Fibroblast of skin of abdomen (primary cell): ENCODE results near the gene ELMO1.

ENCODE experiments used
- DNase-seq: peaks from one replicate; pipeline ENCODE4 v3.0.0-alpha.2; 2013

The ELMO1 gene

GRCh38 chr7:37430171-37430570 lies 18.5 kb downstream of the ELMO1 start:
- no peak for DNase-seq

DNA sequence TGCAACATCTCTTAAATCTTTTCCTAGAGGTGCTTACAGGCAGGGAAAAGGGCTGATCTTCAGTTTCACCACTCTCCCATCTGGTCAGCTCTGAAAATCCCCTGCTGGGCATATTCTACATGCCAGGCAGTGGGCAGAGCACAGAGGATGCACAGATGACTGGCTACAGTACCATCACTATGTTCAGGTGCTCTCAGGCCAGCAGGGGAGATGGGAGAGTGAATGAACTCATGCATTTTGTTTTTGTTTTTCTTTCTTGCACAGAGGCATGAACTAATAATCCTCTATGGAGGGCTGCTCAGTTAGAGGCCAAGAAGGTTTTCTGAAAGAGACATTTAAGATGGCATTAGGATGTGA lies 19.3 kb downstream of the ELMO1 start:
- DNase-seq: no peak

- no peak for DNase-seq
These were observed 19.8 kb downstream of the ELMO1 start for GRCh38 chr7:37428681-37429434.

DNA sequence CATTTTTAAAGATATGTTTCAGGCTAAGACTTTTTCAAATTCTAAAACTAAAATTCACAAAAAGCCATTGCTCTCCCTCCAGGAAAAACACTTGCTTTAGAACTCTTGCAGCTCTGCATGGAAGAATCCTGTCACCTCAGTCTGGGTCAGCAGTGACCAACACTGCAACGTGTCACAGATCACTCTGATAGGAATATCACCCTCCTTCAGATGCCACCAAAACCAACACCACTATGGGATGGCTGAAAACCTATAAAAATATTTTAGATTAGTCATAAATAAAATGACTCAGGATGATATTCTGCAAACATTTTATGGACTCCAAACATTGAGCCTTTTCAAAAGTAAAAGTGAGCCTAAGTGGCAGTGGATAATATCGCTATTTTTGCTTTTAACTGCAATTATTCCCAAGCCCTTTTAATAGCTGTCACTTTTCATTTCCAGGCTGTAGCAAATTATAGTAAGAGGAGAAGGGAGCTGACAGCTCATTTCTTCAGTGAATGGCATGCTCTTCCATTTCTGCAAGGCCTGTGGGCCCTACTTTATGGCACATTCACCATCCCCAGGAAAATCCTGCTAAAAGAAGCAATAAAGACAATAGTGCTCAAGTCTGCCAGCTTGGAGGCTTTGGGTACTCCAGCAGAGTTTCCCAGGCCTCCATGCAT lies 21.3 kb downstream of the ELMO1 start:
- no peak for DNase-seq

DNA sequence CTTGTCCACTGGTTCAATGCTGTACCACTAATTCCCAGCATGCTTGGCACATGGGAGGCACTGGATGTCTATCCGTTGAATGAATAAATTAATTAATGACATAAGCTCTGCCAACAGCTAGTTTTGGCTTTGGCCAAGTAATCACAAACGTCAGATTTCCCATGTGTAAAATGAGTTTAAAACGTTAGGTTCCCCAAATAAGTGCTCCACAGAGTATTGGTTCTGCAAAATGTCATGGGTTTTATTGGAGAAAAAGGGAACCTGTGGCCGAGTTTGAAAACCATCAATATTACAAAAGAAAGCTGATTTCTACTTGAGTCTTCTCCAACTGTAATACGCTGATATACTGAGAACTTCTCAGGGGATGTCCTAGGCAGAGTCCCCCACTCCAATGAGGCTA lies 23.2 kb downstream of the ELMO1 start:
- no peak for DNase-seq

- DNase-seq: no peak
These were observed 23.7 kb downstream of the ELMO1 start for GRCh38 chr7:37424995-37425394.

DNA sequence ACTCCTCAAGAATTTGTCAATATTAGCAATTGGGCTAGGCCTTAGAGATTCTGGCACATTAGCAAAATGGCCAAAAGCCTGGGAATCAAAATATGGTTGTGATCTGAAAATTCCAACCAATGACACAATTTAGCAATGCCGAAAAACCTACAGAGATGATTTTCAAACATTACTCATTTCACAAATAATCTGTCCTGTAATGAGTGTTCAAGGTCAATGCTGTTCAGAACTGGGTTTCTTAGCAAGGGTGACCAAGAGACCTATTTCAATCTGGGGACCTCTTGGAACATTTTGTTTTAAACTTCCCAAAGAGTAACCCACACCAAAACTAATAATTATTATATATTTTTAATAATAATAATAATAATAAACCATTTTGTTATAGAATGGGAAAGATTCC lies 24.1 kb downstream of the ELMO1 start:
- no peak for DNase-seq

- DNase-seq: no peak
These were observed 26.7 kb downstream of the ELMO1 start for GRCh38 chr7:37421861-37422500.

- no peak for DNase-seq
These were observed 27.5 kb downstream of the ELMO1 start for GRCh38 chr7:37420946-37421695.

- no peak for DNase-seq
These were observed 29.2 kb downstream of the ELMO1 start for GRCh38 chr7:37419496-37419895.

GRCh38 chr7:37418381-37418780 lies 30.3 kb downstream of the ELMO1 start:
- no peak for DNase-seq

GRCh38 chr7:37417107-37417474 lies 31.6 kb downstream of the ELMO1 start:
- no peak for DNase-seq

DNA sequence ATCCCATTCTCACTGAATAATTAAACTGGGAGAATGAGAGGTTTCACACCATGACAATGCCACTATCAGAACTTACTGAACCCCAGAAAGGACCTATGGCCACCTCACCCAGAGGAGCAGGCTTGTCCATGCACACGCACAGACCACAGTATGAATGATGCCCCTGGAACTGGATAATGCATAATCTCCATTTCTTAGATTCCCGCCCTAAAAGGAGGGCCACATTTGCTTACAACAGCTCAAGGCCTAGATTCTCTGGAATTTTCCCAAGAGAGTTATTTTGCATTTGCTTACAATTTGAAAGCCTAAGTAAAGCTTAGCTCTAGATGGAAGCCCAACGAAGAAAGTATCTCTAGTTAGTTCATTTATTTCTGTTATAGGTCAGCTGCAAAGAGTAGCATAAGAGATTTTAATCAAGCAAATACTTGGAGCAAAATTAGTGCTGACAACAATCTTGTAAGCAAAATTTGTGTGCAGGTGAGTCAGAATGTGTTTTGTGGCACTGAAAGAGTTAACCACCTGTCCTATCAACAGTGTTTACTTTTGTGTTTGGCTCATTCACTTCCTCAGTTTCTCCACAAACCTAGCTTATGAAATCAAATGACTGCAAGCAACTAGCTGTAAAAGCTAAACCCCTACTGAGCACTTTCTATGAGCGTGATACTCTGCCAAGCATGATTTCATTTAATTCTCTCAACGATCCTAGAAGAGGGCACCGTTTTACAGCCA lies 32.1 kb downstream of the ELMO1 start:
- DNase-seq: no peak

- DNase-seq: no peak
These were observed 33.0 kb downstream of the ELMO1 start for GRCh38 chr7:37415629-37416028.

GRCh38 chr7:37414352-37414983 lies 34.2 kb downstream of the ELMO1 start:
- no peak for DNase-seq

DNA sequence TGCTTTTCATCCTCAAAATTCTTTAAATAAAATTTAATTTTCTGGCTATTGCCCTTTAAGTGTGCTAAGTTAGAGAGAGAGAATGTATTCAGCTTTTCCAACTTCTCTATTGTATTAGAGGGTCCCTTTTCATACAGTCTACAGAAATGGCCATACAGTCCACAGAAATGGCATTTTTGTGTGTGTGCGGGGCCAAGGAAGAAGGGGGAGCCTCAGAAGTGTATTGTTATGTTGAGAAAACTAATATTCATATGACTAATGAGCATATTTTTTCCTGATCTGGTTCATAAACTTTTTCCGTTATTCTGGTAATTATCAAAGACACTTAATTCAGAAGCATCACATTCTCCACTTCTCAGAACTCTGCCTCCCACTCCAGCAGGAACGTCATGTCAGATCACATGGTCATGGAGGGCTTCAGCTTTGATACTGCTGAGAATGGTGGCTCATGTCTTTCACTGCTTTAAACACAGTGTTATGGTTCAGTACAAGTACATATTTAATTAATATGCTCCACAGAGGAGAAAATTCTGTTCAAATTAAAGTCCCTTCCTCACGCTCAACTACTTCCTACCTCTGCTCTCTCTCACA lies 37.1 kb downstream of the ELMO1 start:
- no peak for DNase-seq

- DNase-seq: no peak
These were observed 38.1 kb downstream of the ELMO1 start for GRCh38 chr7:37410305-37411229.

DNA sequence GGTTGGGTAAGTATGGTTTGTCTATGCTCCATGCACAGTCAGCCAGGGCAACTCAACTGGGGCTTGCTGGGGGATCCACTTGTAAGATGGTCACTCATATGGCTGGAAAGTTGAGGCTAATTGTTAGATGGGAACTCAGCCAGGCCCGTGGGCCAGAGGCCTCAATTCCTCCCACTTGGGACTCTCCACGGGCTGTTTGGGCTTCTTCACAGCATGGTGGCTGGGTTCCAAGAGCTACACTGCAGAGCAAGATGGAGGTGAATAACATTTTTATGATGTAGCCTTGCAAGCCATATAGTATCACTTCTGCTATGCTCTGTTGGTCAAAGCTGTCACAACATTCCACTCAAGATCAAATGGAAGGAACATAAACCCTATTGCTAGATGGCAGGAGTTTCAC lies 39.2 kb downstream of the ELMO1 start:
- no peak for DNase-seq

DNA sequence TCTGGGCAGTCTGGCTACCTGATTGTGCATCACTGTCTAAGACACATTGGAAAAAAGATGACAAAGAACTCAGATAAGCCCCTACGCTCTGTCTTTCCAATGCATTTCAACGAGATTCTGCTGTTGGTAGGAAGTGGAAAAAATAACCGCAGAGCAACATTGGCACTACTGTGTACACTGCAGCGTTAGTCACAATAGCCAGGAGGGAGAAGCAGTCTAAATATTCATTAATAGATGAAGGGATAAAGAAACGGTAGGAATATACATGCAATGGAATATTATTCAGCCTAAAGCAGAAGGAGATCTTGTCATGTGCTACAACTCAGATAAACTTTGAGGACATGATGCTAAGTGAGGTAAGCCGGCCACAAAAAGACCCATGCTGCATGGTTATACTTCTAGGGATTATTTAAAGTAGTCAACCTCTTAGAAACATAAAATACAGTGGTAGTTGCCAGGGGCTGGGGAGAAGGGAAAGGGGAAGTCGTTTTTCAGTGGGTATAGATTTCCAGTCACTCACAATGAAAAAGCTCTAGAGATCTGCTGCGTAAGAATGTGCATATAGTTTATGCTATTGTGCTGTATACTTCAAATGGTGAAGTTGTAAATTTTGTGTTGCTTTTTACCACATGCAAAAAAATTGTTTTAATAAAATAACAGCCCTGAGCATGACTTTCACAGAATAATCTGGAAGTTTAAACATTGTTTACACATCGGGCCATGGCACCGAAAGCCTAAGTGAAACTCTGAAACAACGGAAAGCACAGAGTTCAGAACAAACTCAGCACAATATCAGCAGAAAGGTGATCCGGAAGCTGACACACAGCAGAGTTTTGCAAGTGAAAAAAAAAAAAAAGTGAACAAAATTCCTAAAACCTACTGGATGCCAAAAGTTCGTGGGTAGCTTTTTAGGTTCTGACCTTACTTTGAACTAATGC lies 40.1 kb downstream of the ELMO1 start:
- DNase-seq: no peak
